IMR-90 (cell line): ENCODE results near the gene TDRD1. TPM values are rescaled to one million over a fixed set of nuclear protein-coding genes. Genes with fewer than 3 reads are reported as not detected.
A peak's percentile ranks its signal among the peaks of the same experiment; 100 is the strongest.

ENCODE experiments used
- ATAC-seq: fragments of 200-7000 bp; cut with Tn5 transposase; 2 replicates; pipeline ENCODE4 v1.9.1; 2020; ENCODE audit warnings: low read depth, mild to moderate bottlenecking, moderate library complexity
- BruUV-seq: library from RNA; stranded (reverse); fragments of 400-500 nt; replicated peaks from 2 replicates; lab custom pipeline; 2021; lab: Mats Ljungman, UMichigan
- CTCF ChIA-PET: fragments of 300-600 bp; formaldehyde crosslinking; extraction: SDS; loops from one replicate; lab custom pipeline; 2021; ENCODE audit warnings: antibody characterized with exemption; lab: Yijun Ruan, JAX
- POLR2A ChIA-PET: fragments of 300-600 bp; sonication (Branson Sonifier 250); formaldehyde crosslinking; loops from one replicate; lab custom pipeline; 2022; ENCODE audit warnings: antibody characterized with exemption; ENCODE audit not compliant: unreplicated experiment; lab: Charles Lee
- DNase-seq: peaks from one replicate; pipeline ENCODE4 v3.0.0; 2013
- H2AFZ ChIP-seq: replicated peaks from 2 replicates; pipeline ENCODE3; 2013; ENCODE audit warnings: low read length, mild to moderate bottlenecking; ENCODE audit not compliant: poor library complexity
- H2AK5ac ChIP-seq: 2 replicates; pipeline ENCODE4 v1.6.1; 2013; ENCODE audit warnings: low read depth, low read length, inconsistent platforms
- H2AK9ac ChIP-seq: replicated peaks from 2 replicates; pipeline ENCODE3; 2013; ENCODE audit warnings: mild to moderate bottlenecking, low read depth, low read length, moderate library complexity; ENCODE audit not compliant: poor library complexity
- H2BK120ac ChIP-seq: 2 replicates; pipeline ENCODE4 v1.6.1; 2013; ENCODE audit warnings: low read depth, low read length, inconsistent platforms
- H2BK15ac ChIP-seq: 3 replicates; pipeline ENCODE4 v1.6.1; 2013; ENCODE audit warnings: low read depth, low read length, inconsistent platforms
- H2BK20ac ChIP-seq: 2 replicates; pipeline ENCODE4 v1.6.1; 2013; ENCODE audit warnings: low read depth, mild to moderate bottlenecking, inconsistent platforms, low read length, moderate library complexity
- H2BK5ac ChIP-seq: 2 replicates; pipeline ENCODE4 v1.6.1; 2013; ENCODE audit warnings: mild to moderate bottlenecking, low read depth, low read length, inconsistent platforms; ENCODE audit not compliant: poor library complexity, severe bottlenecking
- H3K14ac ChIP-seq: replicated peaks from 2 replicates; pipeline ENCODE4 v1.6.1; 2013; ENCODE audit warnings: low read depth, low read length, inconsistent platforms
- H3K18ac ChIP-seq: 2 replicates; pipeline ENCODE4 v1.6.1; 2013; ENCODE audit warnings: low read depth, low read length, control low read depth
- H3K23ac ChIP-seq: 2 replicates; pipeline ENCODE4 v1.6.1; 2013; ENCODE audit warnings: low read depth, low read length, inconsistent platforms
- H3K27ac ChIP-seq: 2 replicates; pipeline ENCODE4 v1.5.1; 2013; ENCODE audit warnings: mild to moderate bottlenecking, control low read depth, low read length; ENCODE audit not compliant: insufficient read depth
- H3K27me3 ChIP-seq: 2 replicates; pipeline ENCODE4 v1.6.1; 2013; ENCODE audit warnings: low read length; ENCODE audit not compliant: control insufficient read depth, insufficient read depth
- H3K36me3 ChIP-seq: 2 replicates; pipeline ENCODE4 v1.6.1; 2013; ENCODE audit warnings: low read length, mixed read lengths; ENCODE audit not compliant: control insufficient read depth, insufficient read depth
- H3K4ac ChIP-seq: 2 replicates; pipeline ENCODE4 v1.6.1; 2013; ENCODE audit warnings: low read depth, low read length, inconsistent platforms
- H3K4me1 ChIP-seq: 2 replicates; pipeline ENCODE4 v1.6.1; 2013; ENCODE audit warnings: low read length, mixed read lengths; ENCODE audit not compliant: control insufficient read depth, insufficient read depth
- H3K4me2 ChIP-seq: 2 replicates; pipeline ENCODE4 v1.6.1; 2013; ENCODE audit warnings: low read depth, mild to moderate bottlenecking, control low read depth, low read length, moderate library complexity
- H3K4me3 ChIP-seq: 2 replicates; pipeline ENCODE4 v1.5.1; 2013; ENCODE audit warnings: low read depth, mild to moderate bottlenecking, control low read depth, low read length, moderate library complexity; ENCODE audit not compliant: insufficient read depth
- H3K56ac ChIP-seq: 2 replicates; pipeline ENCODE4 v1.6.1; 2013; ENCODE audit warnings: low read length, inconsistent platforms; ENCODE audit not compliant: insufficient read depth; ENCODE audit errors: extremely low read depth
- H3K79me1 ChIP-seq, 2 experiments: 2 replicates each; pipeline ENCODE4 v1.6.1; 2013; ENCODE audit warnings: low read length in 2 of 2, inconsistent platforms in 1 of 2, low read depth in 1 of 2
- H3K9ac ChIP-seq: 2 replicates; pipeline ENCODE4 v1.6.1; 2013; ENCODE audit warnings: low read depth, low read length, control low read depth
- H3K9me1 ChIP-seq: 2 replicates; pipeline ENCODE4 v1.6.1; 2013; ENCODE audit warnings: low read length, inconsistent platforms; ENCODE audit not compliant: insufficient read depth
- H3K9me3 ChIP-seq: 2 replicates; pipeline ENCODE4 v1.6.1; 2013; ENCODE audit warnings: low read length; ENCODE audit not compliant: control insufficient read depth, insufficient read depth
- H4K20me1 ChIP-seq: 2 replicates; pipeline ENCODE4 v1.6.1; 2013; ENCODE audit warnings: low read length, inconsistent platforms; ENCODE audit not compliant: insufficient read depth
- H4K5ac ChIP-seq: 2 replicates; pipeline ENCODE4 v1.6.1; 2013; ENCODE audit warnings: mild to moderate bottlenecking, low read depth, low read length, control low read depth
- H4K8ac ChIP-seq, 2 experiments: 2 replicates each; pipeline ENCODE4 v1.6.1; 2013; ENCODE audit warnings: low read depth in 2 of 2, low read length in 2 of 2, control low read depth in 1 of 2, inconsistent platforms in 1 of 2
- H4K91ac ChIP-seq: 2 replicates; pipeline ENCODE4 v1.6.1; 2013; ENCODE audit warnings: low read depth, low read length, inconsistent platforms; ENCODE audit not compliant: insufficient read depth
- BHLHE40 ChIP-seq: fragments of 150-350 bp; IDR thresholded peaks from 2 replicates; pipeline ENCODE4 v1.6.1; 2016; ENCODE audit warnings: mild to moderate bottlenecking, low read depth, low read length
- CEBPB ChIP-seq: IDR thresholded peaks from 2 replicates; pipeline ENCODE4 v1.6.1; 2012; ENCODE audit warnings: low read depth, low read length, improper control_type of control experiment
- CTCF ChIP-seq: conservative IDR thresholded peaks from 2 replicates; pipeline ENCODE4 v1.5.1; 2012; ENCODE audit warnings: mild to moderate bottlenecking, low read depth, low read length, improper control_type of control experiment
- FOS ChIP-seq: fragments of 150-350 bp; IDR thresholded peaks from 2 replicates; pipeline ENCODE4 v1.6.1; 2016; ENCODE audit warnings: low read depth, low read length
- POLR2A ChIP-seq: IDR thresholded peaks from 2 replicates; pipeline ENCODE4 v1.6.1; 2012; ENCODE audit warnings: mild to moderate bottlenecking, low read depth, low read length
- WGBS, 2 experiments: methylation state at CpG; one replicate each; pipeline versions ENCODE4 v1.1.5 to v1.1.7; 2013; ENCODE audit warnings: missing lambda C conversion rate in 2 of 2; ENCODE audit not compliant: insufficient read length in 1 of 2; ENCODE audit errors: extremely low coverage in 2 of 2; 5-methylcytosine and 5-hydroxymethylcytosine counted together
- dilution Hi-C: fragments of 300-500 bp; cut with HindIII; formaldehyde crosslinking; loops from one replicate; pipeline ENCODE4 v1.14.3; 2018; ENCODE audit warnings: low sequenced_read_pairs; ENCODE audit not compliant: unreplicated experiment
- in situ Hi-C: fragments of 300-500 bp; cut with MboI; formaldehyde crosslinking; loops from 3 replicates; pipeline ENCODE4 v1.14.3; 2019; ENCODE audit warnings: low sequenced_read_pairs, inconsistent platforms, mixed read lengths
- intact Hi-C: fragments of 100-400 bp; cut with micrococcal nuclease; formaldehyde crosslinking; loops from 2 replicates; pipeline ENCODE4 v1.10.0; 2022
- polyA plus RNA-seq, 3 experiments: library from polyadenylated mRNA; depleted of rRNA; stranded (reverse); fragments of >200 nt; gene quantifications; 2 replicates each; pipeline ENCODE4 v1.2.3, GENCODE V29; 2012; ENCODE audit warnings: low replicate concordance in 1 of 3
- total RNA-seq: library from RNA; depleted of rRNA; stranded (reverse); fragments of >200 nt; gene quantifications from 2 replicates; pipeline ENCODE4 v1.2.3, GENCODE V29; 2012

The TDRD1 gene
- total and polyA plus RNA-seq, 2 of the 4 experiments (the other 2 are of a cell fraction), result not detected

GRCh38 chr10:114151486-114151885 lies 27.7 kb upstream of the TDRD1 start:
- Histone ChIP-seq H2AFZ (no peak overlapping the region), H3K9ac (no peak overlapping the region), H3K9me1 (0 out of 2 replicates have a peak, but pooled peaks cover 3% of the 10 kb centered on the region), H3K56ac (no peak overlapping the region), H3K9me3 (no peaks in the 10 kb centered on the region), H2BK5ac (no peak overlapping the region), H3K14ac (no peak overlapping the region), H3K27ac (no peak overlapping the region), H3K4me2 (no peak overlapping the region), H3K18ac (no peak overlapping the region), H3K27me3 (no peaks in the 10 kb centered on the region), H2AK9ac (no peak overlapping the region), H4K91ac (no peak overlapping the region), H3K4ac (no peak overlapping the region), H4K5ac (no peak overlapping the region), H3K4me3 (no peak overlapping the region), H3K79me1 (0 out of 4 replicates have a peak, but pooled peaks cover 5 to 6% of the 10 kb centered on the region in 2 experiments), H2BK120ac (no peak overlapping the region), H3K4me1 (no peaks in the 10 kb centered on the region; the same call in 1 of the 2 replicates), H4K8ac (no peak overlapping the region), H3K23ac (no peak overlapping the region), H2BK20ac (no peak overlapping the region), H4K20me1 (no peaks in the 10 kb centered on the region), H2AK5ac (no peak overlapping the region), H3K36me3 (peaks cover 3% of the 10 kb centered on the region), H2BK15ac (no peak overlapping the region)
- POLR2A ChIA-PET, result no interaction called here
- in situ Hi-C loops (no loop called here), dilution Hi-C loops (no loop called here), intact Hi-C loops (no loop called here)
- no TSS peak for BruUV-seq
- CTCF ChIA-PET, result no interaction called here
- TF ChIP-seq POLR2A (no peak), BHLHE40 (0 out of 2 replicates have a peak, but pooled peaks have one; percentile 44), FOS (peak; percentile 82), CTCF (no peak), CEBPB (peak; percentile 39; the same call in 1 of the 2 replicates)
- DNase-seq (peak; percentile 92), ATAC-seq (peak; percentile 86)
- WGBS, 2 experiments, result no CpG with 5 or more reads among the region's 2 CpGs
